Occipital lobe (tissue), 2 donors: ENCODE data around the gene PRKD1. TPM values are rescaled to one million over a fixed set of nuclear protein-coding genes. Genes with fewer than 3 reads are reported as not detected.
"Not testable (repeated sequence)": the region's sequence is repeated elsewhere in the genome, so short reads cannot be mapped to it uniquely, and the experiment has no call there.

Source experiments
- DNase-seq: peaks from one replicate; lab custom pipeline; 2025; lab: John Stamatoyannopoulos, UW
- total RNA-seq: library from RNA; depleted of rRNA; stranded (reverse); fragments of >200 nt; gene quantifications from one replicate; pipeline ENCODE4 v1.2.3, GENCODE V29; 2014

PRKD1 gene
- total RNA-seq, 1 donor from 2014 or later, result 20.0 TPM

GRCh38 chr14:29799464-29800095 is 128.1 kb downstream of the PRKD1 start:
- no peak for DNase-seq

DNA sequence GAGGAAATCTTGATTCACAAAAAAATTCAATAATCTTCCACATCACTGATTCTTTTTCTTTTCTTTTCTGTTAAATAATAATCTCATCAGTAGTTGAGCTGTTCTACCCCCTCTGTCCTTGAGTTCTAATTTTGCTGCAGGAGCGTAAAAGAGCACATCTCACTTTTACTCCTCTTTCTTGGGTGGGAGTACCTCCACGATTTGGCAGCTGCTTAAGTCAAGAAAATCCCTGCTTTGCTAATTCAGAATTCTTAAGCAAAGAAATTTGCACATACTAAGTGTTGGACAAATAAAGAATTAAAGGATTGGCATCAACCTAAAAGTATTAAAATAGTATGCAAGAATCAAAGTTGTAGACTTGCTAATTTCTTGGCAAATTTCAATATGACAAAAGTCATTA is 128.8 kb downstream of the PRKD1 start:
- DNase-seq, result no peak

- no peak for DNase-seq
These were observed 129.5 kb downstream of the PRKD1 start for GRCh38 chr14:29798108-29798663.

- no peak for DNase-seq
These were observed 130.8 kb downstream of the PRKD1 start for GRCh38 chr14:29796853-29797252.

GRCh38 chr14:29789475-29789874 is 138.2 kb downstream of the PRKD1 start:
- no peak for DNase-seq

DNA sequence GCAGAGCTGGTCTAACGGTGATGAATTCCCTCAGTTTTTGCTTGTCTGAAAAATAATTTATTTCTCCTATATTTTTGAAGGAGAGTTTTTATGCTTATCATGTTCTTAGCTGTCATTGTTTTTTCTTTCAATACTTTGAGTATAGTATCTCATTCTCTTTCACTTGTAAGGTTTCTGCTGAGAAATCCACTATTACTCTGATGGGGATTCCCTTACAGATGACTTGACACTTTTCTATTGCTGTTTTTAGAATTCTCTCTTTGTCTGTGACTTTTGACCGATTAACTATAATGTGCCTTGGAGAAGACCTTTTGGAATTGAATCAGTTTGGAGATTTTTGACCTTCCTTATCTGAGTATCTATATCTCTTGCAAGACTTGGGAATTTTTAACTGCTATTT is 139.6 kb downstream of the PRKD1 start:
- no peak for DNase-seq

DNA sequence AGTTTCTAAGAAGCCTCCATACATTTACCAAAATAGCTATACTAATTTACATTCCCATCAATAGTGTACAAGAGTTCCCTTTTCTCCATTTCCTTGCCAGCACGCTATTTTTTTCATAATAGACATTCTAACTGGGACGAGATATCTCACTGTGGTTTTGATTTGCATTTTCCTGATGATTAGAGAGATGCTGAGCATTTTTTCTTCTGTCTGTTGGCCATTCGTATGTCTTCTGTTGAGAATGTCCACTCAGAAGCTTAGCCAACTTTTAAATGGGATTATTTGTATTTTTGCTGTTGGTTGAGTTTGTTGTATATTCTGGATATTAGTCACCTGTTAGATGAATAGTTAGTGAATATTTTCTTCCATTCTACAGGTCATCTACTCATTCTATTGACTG is 144.1 kb downstream of the PRKD1 start:
- no peak for DNase-seq

GRCh38 chr14:29782041-29782440 is 145.6 kb downstream of the PRKD1 start:
- no peak for DNase-seq

DNA sequence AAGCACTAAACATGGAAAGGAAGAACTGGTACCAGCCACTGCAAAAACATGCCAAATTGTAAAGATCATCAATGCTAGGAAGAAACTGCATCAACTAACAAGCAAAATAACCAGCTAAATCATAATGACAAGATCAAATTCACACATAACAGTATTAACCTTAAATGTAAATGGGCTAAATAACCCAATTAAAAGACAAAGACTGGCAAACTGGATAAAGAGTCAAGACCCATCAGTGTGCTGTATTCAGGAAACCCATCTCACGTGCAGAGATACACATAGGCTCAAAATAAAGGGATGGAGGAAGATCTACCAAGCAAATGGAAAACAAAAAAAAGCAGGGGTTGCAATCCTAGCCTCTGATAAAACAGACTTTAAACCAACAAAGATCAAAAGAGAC is 150.5 kb downstream of the PRKD1 start:
- DNase-seq, result not testable (repeated sequence)

- no peak for DNase-seq
These were observed 153.7 kb downstream of the PRKD1 start for GRCh38 chr14:29773990-29774389.

GRCh38 chr14:29763342-29763858 is 164.2 kb downstream of the PRKD1 start:
- DNase-seq, result no peak

DNA sequence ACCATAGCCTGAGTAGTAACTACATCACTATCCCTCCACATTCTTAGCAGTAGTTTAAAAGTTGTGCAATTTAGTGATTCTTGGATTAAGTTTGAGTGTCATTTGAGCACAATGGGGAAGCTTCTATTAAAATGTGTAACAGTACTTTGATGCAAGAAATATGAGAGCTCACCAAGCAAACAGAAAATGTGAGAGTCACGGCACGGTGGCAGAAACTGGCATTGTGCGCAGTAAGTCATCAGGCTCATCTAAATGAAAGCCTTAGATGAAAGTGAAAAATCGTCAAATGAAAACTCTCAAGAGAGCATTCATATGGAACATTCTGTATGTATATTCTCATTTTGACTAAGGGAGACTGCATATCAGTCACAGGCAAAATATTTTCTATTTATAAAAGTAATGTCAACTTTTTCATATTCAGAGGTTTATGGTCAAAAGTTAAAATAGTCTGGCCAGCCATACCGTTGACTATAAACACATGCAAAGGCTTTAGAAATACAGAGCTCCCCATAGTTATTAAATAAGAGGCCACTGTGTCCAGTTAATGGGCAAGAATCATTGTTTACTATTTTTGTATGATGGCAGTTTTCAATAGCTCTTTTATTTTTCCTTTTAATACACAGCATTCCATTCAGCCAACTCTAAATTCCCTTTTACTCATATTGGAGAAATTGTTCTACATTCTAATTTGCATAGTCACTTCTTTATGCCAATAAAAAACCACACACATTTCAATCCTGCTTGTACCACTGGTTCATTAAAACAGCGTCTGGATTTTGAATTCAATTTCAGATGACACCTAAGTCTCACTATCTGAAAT is 167.9 kb downstream of the PRKD1 start:
- no peak for DNase-seq

DNA sequence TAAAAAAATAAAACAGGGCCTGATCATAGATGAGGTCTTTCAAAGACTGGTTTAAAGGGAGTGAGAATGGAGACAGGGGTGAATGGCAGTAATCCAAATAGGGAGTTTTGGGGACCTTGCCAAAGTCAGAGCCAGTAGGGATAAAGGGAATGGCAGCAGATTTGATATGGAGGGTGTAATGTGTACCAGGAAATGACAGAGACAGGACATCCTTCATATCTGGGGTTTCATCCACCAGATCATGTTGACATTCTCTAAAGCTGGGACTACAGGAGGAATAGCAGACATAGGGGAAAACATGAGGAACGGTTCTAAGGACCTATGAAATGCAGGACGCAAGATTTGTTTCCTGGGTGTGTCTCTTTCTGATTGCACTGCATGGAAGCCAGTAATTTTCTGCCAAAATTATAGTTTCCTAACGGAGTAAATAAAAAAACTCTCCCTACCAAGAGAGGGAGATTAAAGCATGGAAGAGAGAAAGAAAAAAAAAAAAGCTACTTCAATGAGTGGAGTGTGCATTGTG is 169.9 kb downstream of the PRKD1 start:
- no peak for DNase-seq

DNA sequence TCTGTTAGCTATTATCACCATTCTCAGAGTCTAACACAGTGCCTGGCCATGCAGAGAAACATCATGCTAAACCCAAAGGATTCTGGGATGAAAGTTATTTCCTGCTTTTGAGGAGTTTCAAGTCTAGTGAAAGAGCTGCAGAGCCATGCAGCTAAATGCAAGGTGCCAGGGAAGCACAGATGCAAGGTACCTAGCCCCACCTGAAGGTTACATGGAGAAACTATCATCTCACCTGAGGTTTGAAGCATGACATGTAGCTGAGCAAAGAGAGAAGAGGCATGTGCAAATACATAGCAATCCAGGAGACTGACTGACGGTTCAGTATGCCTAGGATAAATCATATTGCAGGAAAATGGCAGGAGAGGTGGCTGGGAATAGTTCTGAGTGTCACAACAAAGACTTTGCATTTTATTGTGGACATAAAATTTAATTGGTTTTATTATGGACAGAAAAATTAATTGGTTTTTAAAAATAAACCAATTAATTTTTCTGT is 170.4 kb downstream of the PRKD1 start:
- no peak for DNase-seq

DNA sequence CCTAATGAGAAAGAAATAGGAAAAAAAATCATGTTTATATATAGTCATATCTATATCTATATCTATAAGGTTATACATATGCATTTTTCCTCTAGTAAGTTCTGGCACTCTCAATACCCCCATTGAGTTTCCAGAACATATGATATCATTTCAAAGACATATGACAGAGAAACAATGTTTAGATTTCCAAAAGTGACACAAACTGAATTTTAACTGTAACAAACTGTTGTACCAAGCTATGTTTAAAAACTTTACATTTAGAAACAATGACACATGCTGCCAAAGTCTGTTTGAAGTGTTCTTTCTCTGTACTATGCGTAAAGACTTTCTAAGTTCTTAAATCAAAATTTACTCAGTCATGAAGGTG is 171.6 kb downstream of the PRKD1 start:
- no peak for DNase-seq

DNA sequence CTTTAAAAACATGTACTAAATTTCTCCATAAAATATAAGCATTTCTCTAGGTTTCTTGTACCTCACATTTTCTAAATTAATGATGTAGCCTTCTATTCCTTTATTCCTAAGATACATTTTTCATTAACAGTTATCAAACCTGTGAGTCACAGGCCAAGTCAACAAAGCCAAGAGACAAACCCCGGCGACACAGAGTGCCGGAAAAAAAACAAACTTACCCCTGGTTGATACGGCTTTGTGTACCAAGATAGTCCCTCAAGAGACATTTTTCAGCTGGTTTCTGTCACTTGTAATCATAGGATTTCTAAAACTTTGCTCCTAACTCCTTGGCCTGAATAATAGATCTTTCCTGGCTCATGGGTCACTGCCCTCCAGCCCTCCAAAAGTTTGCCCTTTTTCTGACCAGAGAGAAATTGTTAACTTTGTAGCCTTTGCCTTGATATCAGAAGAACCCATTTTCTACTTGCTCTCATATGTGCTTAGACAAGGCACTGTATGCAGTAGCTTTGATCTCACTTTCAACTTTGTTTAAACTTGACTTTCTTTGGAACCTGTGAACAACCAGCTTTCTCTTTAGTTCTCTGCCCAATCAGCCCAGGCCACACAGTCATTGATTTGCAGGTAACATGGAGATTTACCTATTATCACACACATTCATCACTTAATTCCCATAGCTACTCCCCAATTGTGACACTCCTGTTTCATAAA is 172.2 kb downstream of the PRKD1 start:
- DNase-seq, result no peak

DNA sequence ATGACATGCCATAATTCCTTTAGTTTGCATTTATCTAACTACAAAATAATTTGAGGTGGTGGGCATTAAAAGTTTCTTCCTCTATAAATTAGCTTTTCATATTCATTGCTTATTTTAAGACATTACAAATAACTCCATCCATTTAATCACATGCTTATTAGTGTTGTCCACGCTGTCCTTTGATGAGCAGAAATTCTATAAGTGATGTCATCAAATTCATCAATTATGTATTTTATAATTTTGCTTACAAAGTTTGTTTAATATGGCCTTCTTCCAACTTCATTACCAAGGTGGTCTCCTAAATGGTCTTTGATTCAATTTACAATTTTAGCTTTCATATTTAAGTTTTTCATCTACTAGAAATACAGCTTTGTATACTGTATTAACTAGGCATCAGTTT is 173.5 kb downstream of the PRKD1 start:
- DNase-seq, result no peak

DNA sequence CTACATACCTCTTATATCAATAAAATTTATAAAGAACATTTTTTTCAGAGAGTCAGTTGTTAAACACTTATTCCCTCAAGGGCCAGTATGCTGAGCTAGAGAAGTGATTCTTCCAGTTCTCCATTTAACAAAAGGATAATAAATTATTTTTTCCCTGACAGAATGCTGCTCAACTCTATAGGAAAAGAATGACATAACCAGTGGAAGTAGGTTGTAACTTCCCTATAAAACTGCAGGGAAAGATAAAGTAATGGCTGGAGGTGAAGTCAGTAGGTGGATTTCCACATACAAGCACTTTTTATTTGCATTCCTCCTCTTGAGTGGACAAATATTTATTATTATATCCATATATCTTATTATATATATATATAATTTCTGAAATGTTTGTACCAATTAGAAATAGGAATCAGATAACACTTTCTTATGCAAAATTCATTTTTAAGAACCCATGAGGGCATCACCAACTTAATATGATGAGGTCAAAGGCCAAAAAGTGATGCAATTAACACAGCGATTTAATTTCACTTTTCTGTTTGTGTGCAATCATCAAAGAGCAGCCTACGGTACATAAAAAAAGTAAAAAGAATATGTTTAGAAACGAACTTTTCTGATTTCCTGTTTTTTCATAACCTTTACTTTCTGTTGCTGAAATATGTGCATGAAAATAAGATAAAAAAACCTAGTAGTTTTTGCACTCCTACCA is 175.3 kb downstream of the PRKD1 start:
- no peak for DNase-seq

- no peak for DNase-seq
These were observed 177.8 kb downstream of the PRKD1 start for GRCh38 chr14:29749829-29750228.

GRCh38 chr14:29749327-29749726 is 178.3 kb downstream of the PRKD1 start:
- no peak for DNase-seq

- DNase-seq, result no peak
These were observed 181.8 kb downstream of the PRKD1 start for GRCh38 chr14:29745863-29746262.
